ENCODE results near the gene KLK11. TPM values are rescaled to one million over a fixed set of nuclear protein-coding genes. Genes with fewer than 3 reads are reported as not detected.

KLK11 gene
- total RNA-seq, 1 donor from 2014 or later = 103 TPM

- no peak for DNase-seq (ENCODE audit: extremely low spot score in 2 of 2)
- TF ChIP-seq CTCF (IDR thresholded peaks at IDR 0.05) (no peak), POLR2A (IDR thresholded peaks at IDR 0.05) (no peak), POLR2AphosphoS5 (IDR thresholded peaks at IDR 0.05; ENCODE audit: insufficient read depth in 1 of 2, low read depth in 1 of 2) (no peak)
- no peak overlapping the region for H3K4me3 ChIP-seq
- no peaks in the 10 kb centered on the region for H3K27me3 ChIP-seq
- intact Hi-C loops (cut with DNase I) = no loop called here
- H3K4me1 ChIP-seq = peaks cover 18% of the 10 kb centered on the region
- no peak overlapping the region for H3K27ac ChIP-seq
- H3K9me3 ChIP-seq = no peaks in the 10 kb centered on the region
- H3K36me3 ChIP-seq = no peaks in the 10 kb centered on the region
Observed at GRCh38 chr19:51043497-51043896, 17.1 kb upstream of the KLK11 start.

GRCh38 chr19:51040151-51040550 is 13.7 kb upstream of the KLK11 start:
- intact Hi-C loops (cut with DNase I) = no loop called here
- no peak overlapping the region for H3K27ac ChIP-seq
- no peak for DNase-seq (ENCODE audit: extremely low spot score in 2 of 2)

GRCh38 chr19:51036519-51036918 is 10.1 kb upstream of the KLK11 start:
- intact Hi-C loops (cut with DNase I) = loop anchor here (5.0 kb wide), 1 partner anchor 1476 kb away; no protein-coding TSS in a partner anchor
- Histone ChIP-seq H3K9me3 (no peaks in the 10 kb centered on the region), H3K27me3 (no peaks in the 10 kb centered on the region), H3K27ac (no peak overlapping the region), H3K36me3 (no peaks in the 10 kb centered on the region), H3K4me3 (no peak overlapping the region), H3K4me1 (no peaks in the 10 kb centered on the region)
- TF ChIP-seq CTCF (IDR thresholded peaks at IDR 0.05) = no peak
- no peak for TF ChIP-seq POLR2AphosphoS5 (IDR thresholded peaks at IDR 0.05; ENCODE audit: insufficient read depth in 1 of 2, low read depth in 1 of 2)
- TF ChIP-seq POLR2A (IDR thresholded peaks at IDR 0.05) = no peak
- no peak for DNase-seq (ENCODE audit: extremely low spot score in 2 of 2)

More at GRCh38 chr19:51040151-51040550, 13.7 kb upstream of the KLK11 start:
- no peak overlapping the region for H3K4me3 ChIP-seq
- H3K27me3 ChIP-seq = no peaks in the 10 kb centered on the region
- H3K4me1 ChIP-seq = peaks cover 18% of the 10 kb centered on the region
- no peak for TF ChIP-seq POLR2AphosphoS5 (IDR thresholded peaks at IDR 0.05; ENCODE audit: insufficient read depth in 1 of 2, low read depth in 1 of 2)
- no peak for TF ChIP-seq POLR2A (IDR thresholded peaks at IDR 0.05)
- TF ChIP-seq CTCF (IDR thresholded peaks at IDR 0.05) = no peak
- H3K36me3 ChIP-seq = no peaks in the 10 kb centered on the region
- H3K9me3 ChIP-seq = no peaks in the 10 kb centered on the region

- intact Hi-C loops (cut with DNase I) = loop anchor here (5.0 kb wide), 1 partner anchor 1478 kb away; no protein-coding TSS in a partner anchor
- Histone ChIP-seq H3K27me3 (no peaks in the 10 kb centered on the region), H3K27ac (peak within 1 kb of the TSS; percentile 24), H3K4me1 (no peaks in the 10 kb centered on the region), H3K4me3 (peak within 1 kb of the TSS in 1 of 2 donors; percentile 14), H3K9me3 (no peaks in the 10 kb centered on the region), H3K36me3 (no peaks in the 10 kb centered on the region)
- no peak for TF ChIP-seq POLR2AphosphoS5 (IDR thresholded peaks at IDR 0.05; ENCODE audit: insufficient read depth in 1 of 2, low read depth in 1 of 2)
- no peak for TF ChIP-seq POLR2A (IDR thresholded peaks at IDR 0.05)
- TF ChIP-seq CTCF (IDR thresholded peaks at IDR 0.05) = no peak
- DNase-seq (ENCODE audit: extremely low spot score in 2 of 2) = no peak
Observed at GRCh38 chr19:51034704-51035103, 8.3 kb upstream of the KLK11 start, which contains the start of gene KLK12. TSS of gene KLK12 (minus strand) at chr19:51035002. CDS start at chr19:51034621, 381 bp downstream.

GRCh38 chr19:51031880-51032225 is 5.4 kb upstream of the KLK11 start:
- no peaks in the 10 kb centered on the region for H3K36me3 ChIP-seq
- H3K4me3 ChIP-seq = no peak overlapping the region
- H3K27ac ChIP-seq = no peak overlapping the region
- intact Hi-C loops (cut with DNase I) = no loop called here
- no peak for DNase-seq (ENCODE audit: extremely low spot score in 2 of 2)
- no peaks in the 10 kb centered on the region for H3K9me3 ChIP-seq
- no peaks in the 10 kb centered on the region for H3K27me3 ChIP-seq
- H3K4me1 ChIP-seq = no peaks in the 10 kb centered on the region
- TF ChIP-seq POLR2AphosphoS5 (IDR thresholded peaks at IDR 0.05; ENCODE audit: insufficient read depth in 1 of 2, low read depth in 1 of 2) (no peak), CTCF (IDR thresholded peaks at IDR 0.05) (no peak), POLR2A (IDR thresholded peaks at IDR 0.05) (no peak)
